ENCODE data around the gene LSP1.
"Not testable (repeated sequence)": the region's sequence is repeated elsewhere in the genome, so short reads cannot be mapped to it uniquely, and the experiment has no call there.

Gene LSP1

GRCh38 chr11:1879342-1879940 is 26.6 kb downstream of the LSP1 start:
- no peak for DNase-seq

DNA sequence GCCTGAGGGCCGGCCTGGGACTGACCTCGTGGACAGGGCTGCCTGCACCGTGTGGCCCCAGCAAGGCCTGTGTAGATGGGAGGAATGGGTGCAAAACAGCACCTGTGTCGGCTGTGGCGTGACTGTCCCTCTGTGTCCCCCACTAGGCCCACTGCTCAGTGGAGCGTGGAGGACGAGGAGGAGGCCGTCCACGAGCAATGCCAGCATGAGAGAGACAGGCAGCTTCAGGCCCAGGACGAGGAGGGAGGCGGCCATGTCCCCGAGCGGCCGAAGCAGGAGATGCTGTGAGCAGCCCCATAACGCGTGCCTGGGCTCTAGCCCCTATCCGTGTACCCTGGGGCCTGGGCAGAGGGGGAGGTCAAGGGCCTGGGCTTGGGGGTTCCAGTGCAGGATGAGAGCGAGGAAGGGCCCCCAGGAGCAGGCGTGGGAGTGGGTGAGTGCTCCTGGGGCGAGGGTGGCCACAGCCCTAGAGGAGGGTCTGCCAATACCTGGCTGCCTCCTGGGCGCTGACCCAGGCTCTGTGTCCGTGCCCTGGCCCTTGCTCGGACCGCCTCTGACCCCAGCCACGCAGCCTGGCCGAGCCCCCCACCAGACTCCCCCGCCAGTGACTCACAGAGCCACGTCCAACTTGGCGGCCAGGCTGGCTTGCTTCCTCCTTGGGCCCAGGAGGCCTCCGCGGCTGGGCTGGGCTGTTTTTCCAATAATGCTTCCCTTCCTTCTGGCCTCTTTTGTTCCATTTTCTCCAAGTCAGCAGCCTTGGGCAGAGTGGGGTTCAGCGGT is 27.2 kb downstream of the LSP1 start:
- no peak for DNase-seq

DNA sequence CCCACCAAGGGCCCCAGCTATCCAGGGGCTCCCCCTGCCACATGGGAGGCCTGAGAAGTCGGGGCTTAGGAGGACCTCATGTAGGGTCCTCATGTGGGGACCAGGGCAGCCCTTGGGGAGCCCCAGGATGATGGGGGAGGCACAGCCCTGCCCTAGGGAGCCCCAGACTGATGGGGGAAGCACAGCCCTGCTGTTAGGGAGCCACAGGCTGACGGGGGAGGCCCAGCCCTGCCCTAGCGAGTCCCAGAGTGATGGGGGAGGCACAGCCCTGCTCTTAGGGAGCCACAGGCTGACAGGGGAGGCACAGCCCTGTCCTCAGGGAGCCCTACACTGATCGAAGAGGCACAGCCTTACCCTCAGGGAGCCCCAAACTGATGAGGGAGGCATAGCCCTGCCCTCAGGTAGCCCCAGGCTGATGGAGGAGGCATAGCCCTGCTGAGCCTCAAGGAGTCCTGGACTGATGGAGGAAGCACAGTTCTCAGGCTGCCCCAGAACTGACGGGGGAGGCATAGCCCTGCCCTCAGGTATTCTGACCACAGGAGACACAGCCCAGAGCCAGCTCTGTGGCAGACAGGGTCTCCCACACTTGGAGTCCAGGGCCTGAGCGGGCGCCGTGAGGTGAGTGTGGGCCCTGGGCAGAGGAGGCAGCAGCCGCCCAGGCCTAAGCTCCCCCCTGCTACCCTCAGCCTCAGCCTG is 28.0 kb downstream of the LSP1 start:
- no peak for DNase-seq

- no peak for DNase-seq
Observed at GRCh38 chr11:1881442-1882264, 28.8 kb downstream of the LSP1 start.

DNA sequence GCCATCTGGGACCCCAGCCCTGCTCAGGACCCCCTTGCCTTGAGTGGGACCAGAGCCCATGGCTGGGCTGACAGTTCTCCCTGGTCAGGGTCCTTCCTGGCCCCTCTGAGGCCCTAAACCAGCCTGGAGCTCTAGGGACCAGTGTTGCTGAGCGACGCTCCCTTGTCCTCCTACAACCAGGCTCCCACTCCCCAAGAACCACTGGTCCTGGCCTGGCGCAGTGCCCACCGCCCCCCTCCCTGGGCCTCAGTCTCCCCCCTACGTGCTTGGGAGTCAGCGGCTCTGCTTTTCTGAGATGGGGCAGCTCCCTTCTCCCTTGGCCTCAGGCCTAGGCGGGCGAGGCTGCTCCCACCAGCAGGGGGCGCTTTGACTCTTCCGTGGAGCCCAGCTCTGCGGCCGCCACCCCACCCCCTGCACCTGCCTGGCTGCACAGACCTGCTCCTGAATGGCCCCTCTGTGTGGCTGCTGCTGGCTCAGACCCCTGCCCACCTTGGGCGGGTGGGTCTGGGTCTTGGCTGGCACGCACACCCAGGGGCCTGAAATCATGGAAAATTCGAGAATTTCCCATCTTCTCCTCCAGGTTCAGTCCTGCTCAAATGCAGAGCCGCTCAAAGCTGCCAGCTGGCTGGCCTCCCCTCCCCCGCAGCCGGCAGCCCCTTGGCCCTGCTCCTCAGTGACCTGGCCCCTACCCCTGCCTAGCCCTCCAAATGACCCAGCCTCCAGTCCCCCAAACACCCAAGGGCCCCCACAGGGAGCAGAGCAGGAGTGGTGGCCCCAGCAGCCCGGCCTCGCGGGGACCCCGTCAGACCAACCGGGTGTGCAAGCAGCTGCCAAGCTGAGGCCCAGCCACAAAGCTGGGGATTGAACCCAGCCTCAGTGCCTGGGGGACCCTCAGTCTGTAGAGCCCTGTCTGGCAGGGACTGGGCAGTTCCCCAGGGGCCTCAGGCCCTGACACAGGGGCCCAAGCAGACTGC is 29.7 kb downstream of the LSP1 start:
- no peak for DNase-seq

GRCh38 chr11:1883346-1884302 is 30.7 kb downstream of the LSP1 start:
- DNase-seq = no peak

DNA sequence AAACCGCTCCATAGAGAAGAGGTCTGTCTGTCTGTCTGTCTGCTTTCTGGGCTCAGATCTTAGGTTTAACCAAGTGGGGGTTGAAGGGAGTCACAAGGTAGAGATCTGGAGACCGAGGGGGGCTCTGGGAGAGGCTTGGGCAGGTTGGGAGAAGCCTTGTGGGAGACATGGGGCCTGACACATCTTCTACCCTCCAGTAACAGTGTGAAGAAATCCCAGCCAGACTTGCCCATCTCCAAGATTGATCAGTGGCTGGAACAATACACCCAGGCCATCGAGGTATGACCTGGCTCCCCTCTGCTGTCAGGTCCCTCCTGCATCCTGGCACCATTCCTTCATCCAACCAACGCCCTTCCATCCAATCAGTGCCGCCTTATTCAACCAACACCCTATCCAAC is 31.4 kb downstream of the LSP1 start:
- DNase-seq = no peak

GRCh38 chr11:1886551-1886950 is 33.7 kb downstream of the LSP1 start:
- DNase-seq = not testable (repeated sequence)

- DNase-seq = no peak
Observed at GRCh38 chr11:1887451-1888346, 34.8 kb downstream of the LSP1 start.

GRCh38 chr11:1888347-1888753 is 35.5 kb downstream of the LSP1 start:
- no peak for DNase-seq

GRCh38 chr11:1888811-1889210 is 35.9 kb downstream of the LSP1 start:
- no peak for DNase-seq

DNA sequence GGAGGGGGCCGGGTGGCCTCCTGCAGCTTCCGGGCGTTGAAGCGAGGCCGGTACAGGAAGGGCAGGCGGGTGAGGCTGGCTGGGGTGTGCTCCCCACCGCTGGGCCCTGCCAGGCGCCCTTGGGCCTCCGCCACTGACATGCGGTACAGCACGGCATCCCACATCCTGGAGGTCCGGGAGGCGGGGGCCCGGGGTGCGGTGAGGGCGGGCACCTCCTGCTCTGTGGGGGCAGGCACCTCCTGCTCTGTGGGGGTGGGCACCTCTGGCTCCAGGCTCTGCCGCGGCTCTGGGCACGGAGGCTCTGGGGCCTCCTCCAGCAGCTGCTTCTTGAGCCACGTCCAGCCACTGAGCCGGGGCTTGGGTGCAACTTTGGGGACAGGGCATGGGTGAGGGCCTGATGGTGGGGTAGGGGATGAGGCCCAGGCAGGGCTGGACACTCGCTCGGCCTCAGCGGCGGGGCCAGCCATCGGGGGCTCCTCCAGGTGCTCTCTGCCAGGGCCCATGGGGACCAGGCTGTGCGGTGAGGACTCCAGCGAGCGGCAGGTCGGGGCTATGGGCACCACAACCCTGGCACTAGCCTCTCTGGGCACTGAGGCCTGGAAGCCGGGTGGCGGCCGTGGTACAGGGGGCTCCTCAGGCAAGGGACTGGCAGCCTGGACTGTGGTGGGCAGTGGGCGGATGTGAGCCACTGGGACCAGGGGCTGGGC is 36.5 kb downstream of the LSP1 start:
- no peak for DNase-seq

- no peak for DNase-seq
Observed at GRCh38 chr11:1889941-1890855, 37.3 kb downstream of the LSP1 start.

GRCh38 chr11:1890856-1891830 is 38.3 kb downstream of the LSP1 start:
- DNase-seq = no peak

DNA sequence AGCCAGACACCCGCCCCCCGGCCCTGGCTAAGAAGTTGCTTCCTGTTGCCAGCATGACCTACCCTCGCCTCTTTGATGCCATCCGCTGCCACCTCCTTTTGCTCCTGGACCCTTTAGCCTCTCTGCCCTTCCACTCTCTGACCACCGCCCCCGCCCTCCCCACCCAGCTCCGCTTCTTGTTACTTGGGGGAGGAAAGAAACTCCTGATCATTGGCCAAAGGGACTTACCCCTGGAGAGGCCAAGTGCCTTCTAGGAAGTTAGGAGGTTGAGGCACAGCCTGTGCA is 38.9 kb downstream of the LSP1 start, which contains the start of gene PRR33:
Gene PRR33, minus strand, starts transcription at position 65 of the 285 bp plus-strand sequence. CDS start 1,311 bp downstream, outside the sequence.
- DNase-seq = no peak

DNA sequence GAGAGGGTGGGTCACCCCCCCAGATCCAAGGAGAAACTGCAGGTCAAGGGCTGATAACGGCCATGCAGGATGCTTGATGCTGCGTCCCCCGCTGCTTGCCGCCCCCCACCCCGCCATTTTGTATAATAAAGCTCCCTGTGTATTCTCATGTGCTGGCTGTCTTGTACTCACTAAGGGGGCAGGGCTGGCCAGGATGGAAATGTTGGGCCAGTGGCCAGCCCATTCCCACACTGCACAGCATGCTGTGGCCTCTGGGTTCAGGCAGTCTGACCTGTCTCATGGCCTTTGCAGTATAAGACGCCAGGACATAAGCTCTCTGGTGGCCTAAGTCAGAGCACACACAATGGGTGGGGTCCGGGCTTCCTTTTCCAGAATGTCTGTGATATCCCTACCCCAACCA is 39.2 kb downstream of the LSP1 start:
- no peak for DNase-seq

DNA sequence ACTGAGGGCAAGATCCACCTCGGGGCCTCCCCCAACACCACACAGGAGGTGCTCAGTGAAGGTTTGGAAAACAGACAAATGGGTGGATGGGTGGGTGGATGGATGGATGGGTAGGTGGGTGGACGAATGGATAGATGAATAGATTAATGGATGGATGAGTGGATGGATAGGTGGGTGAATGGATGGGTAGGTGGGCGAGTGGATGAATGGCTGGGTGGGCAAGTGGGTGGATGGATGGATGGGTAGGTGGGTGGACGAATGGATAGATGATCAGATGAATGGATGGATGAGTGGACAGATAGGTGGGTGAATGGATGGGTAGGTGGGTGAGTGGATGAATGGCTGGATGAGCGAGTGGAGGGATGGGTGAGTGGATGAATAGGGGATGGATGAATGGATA is 39.7 kb downstream of the LSP1 start:
- DNase-seq = no peak
